Measurements from ENCODE around the gene PEX5L.

GRCh38 chr3:179829401-179829800 lies 207.3 kb downstream of the PEX5L start:
- no peak for TF ChIP-seq FOXM1 (IDR thresholded peaks at IDR 0.05; ENCODE audit: low read depth)
- no peak for TF ChIP-seq CTCF (IDR thresholded peaks at IDR 0.05)
- no peak for TF ChIP-seq TCF12 (IDR thresholded peaks at IDR 0.05)
- TF ChIP-seq NRF1 (IDR thresholded peaks at IDR 0.05; ENCODE audit: low read depth, low read length) = no peak
- no peak for TF ChIP-seq PBX3 (IDR thresholded peaks at IDR 0.05)
- TF ChIP-seq RAD21 (IDR thresholded peaks at IDR 0.05; ENCODE audit: low read length) = no peak
- no peak for TF ChIP-seq EZH2phosphoT487 (IDR thresholded peaks at IDR 0.05; ENCODE audit: borderline replicate concordance, low read depth)
- TF ChIP-seq, protein P1, sequence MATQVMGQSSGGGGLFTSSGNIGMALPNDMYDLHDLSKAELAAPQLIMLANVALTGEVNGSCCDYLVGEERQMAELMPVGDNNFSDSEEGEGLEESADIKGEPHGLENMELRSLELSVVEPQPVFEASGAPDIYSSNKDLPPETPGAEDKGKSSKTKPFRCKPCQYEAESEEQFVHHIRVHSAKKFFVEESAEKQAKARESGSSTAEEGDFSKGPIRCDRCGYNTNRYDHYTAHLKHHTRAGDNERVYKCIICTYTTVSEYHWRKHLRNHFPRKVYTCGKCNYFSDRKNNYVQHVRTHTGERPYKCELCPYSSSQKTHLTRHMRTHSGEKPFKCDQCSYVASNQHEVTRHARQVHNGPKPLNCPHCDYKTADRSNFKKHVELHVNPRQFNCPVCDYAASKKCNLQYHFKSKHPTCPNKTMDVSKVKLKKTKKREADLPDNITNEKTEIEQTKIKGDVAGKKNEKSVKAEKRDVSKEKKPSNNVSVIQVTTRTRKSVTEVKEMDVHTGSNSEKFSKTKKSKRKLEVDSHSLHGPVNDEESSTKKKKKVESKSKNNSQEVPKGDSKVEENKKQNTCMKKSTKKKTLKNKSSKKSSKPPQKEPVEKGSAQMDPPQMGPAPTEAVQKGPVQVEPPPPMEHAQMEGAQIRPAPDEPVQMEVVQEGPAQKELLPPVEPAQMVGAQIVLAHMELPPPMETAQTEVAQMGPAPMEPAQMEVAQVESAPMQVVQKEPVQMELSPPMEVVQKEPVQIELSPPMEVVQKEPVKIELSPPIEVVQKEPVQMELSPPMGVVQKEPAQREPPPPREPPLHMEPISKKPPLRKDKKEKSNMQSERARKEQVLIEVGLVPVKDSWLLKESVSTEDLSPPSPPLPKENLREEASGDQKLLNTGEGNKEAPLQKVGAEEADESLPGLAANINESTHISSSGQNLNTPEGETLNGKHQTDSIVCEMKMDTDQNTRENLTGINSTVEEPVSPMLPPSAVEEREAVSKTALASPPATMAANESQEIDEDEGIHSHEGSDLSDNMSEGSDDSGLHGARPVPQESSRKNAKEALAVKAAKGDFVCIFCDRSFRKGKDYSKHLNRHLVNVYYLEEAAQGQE (IDR thresholded peaks at IDR 0.05; ENCODE audit: low read depth, low read length) = no peak

Measured in SK-N-SH (cell line).